T-cell (primary cell): Measurements from ENCODE around the gene CERS4. TPM values are rescaled to one million over a fixed set of nuclear protein-coding genes. Genes with fewer than 3 reads are reported as not detected.
A peak's percentile ranks its signal among the peaks of the same experiment; 100 is the strongest.

Source experiments
- ATAC-seq, 4 experiments: fragments of 200-7000 bp in 3 of 4; fragments of 150-1000 bp in 1 of 4; cut with Tn5 transposase; replicated peaks in 1 of 4; 1 replicate in 3 of 4; 2 replicates in 1 of 4; pipeline ENCODE4 v1.10.0; 2021; ENCODE audit warnings: moderate library complexity in 3 of 4, mild to moderate bottlenecking in 2 of 4, moderate number of reproducible peaks in 1 of 4
- CTCF ChIA-PET, 2 donors: fragments of 300-600 bp; sonication (Branson Sonifier 250); formaldehyde crosslinking; loops; one replicate each; lab custom pipeline; 2022; ENCODE audit warnings: antibody characterized with exemption in 2 of 2; lab: Charles Lee
- POLR2A ChIA-PET, 2 donors: fragments of 300-600 bp; sonication (Branson Sonifier 250); formaldehyde crosslinking; loops; one replicate each; lab custom pipeline; 2022; ENCODE audit warnings: antibody characterized with exemption in 2 of 2; lab: Charles Lee
- DNase-seq, 35 experiments: peaks; one replicate each; pipeline versions ENCODE4 v3.0.0 to v3.0.0-alpha.2; 2013 to 2023
- H3K27ac ChIP-seq: one replicate; pipeline ENCODE4 v1.5.1; 2013; ENCODE audit warnings: low read length
- H3K27me3 ChIP-seq, 2 experiments: replicated peaks in 1 of 2; 1 replicate in 1 of 2; 2 replicates in 1 of 2; pipeline versions ENCODE4 v1.6.1 to v1.7.0; 2013; ENCODE audit warnings: low read length in 1 of 2, mixed read lengths in 1 of 2; ENCODE audit not compliant: control insufficient read depth in 2 of 2, insufficient read depth in 2 of 2; ENCODE audit errors: extremely low read depth in 1 of 2
- H3K36me3 ChIP-seq, 2 donors: 1 replicate in 1 of 2; 2 replicates in 1 of 2; pipeline versions ENCODE4 v1.6.1 to v1.7.0; 2013; ENCODE audit warnings: low read length in 1 of 2; ENCODE audit not compliant: control insufficient read depth in 2 of 2, insufficient read depth in 1 of 2; ENCODE audit errors: extremely low read depth in 1 of 2
- H3K4me1 ChIP-seq, 2 experiments: 1 replicate in 1 of 2; 2 replicates in 1 of 2; pipeline versions ENCODE4 v1.6.1 to v1.7.0; 2013; ENCODE audit warnings: low read length in 2 of 2, mixed read lengths in 1 of 2; ENCODE audit not compliant: insufficient read depth in 2 of 2, control insufficient read depth in 1 of 2; ENCODE audit errors: extremely low read depth in 1 of 2
- H3K4me3 ChIP-seq, 2 donors: 1 replicate in 1 of 2; 2 replicates in 1 of 2; pipeline versions ENCODE4 v1.5.1 to v1.7.0; 2013; ENCODE audit warnings: mild to moderate bottlenecking in 2 of 2, low read length in 1 of 2, moderate library complexity in 1 of 2; ENCODE audit not compliant: control insufficient read depth in 1 of 2; ENCODE audit errors: extremely low read depth in 1 of 2
- H3K9me3 ChIP-seq: 2 replicates; pipeline ENCODE4 v1.7.0; 2013
- H3K27ac Mint-ChIP-seq, 2 donors: one replicate each; pipeline ENCODE4 v1.8.0; 2020 to 2021; ENCODE audit warnings: mild to moderate bottlenecking in 2 of 2, mixed read lengths in 2 of 2
- H3K27me3 Mint-ChIP-seq, 2 donors: one replicate each; pipeline ENCODE4 v1.8.0; 2021 to 2022; ENCODE audit warnings: mixed read lengths in 2 of 2
- H3K36me3 Mint-ChIP-seq: one replicate; pipeline ENCODE4 v1.8.0; 2021; ENCODE audit warnings: mixed read lengths
- H3K4me1 Mint-ChIP-seq, 3 donors: one replicate each; pipeline ENCODE4 v1.8.0; 2020 to 2022; ENCODE audit warnings: mixed read lengths in 3 of 3, mild to moderate bottlenecking in 1 of 3
- H3K4me3 Mint-ChIP-seq, 3 donors: one replicate each; pipeline ENCODE4 v1.8.0; 2020 to 2022; ENCODE audit warnings: mild to moderate bottlenecking in 3 of 3, mixed read lengths in 3 of 3, moderate library complexity in 3 of 3
- H3K9me3 Mint-ChIP-seq, 3 donors: one replicate each; pipeline ENCODE4 v1.8.0; 2020 to 2022; ENCODE audit warnings: mixed read lengths in 3 of 3
- WGBS: methylation state at CpG from one replicate; pipeline ENCODE4 v1.1.5; 2013; ENCODE audit warnings: missing lambda C conversion rate; ENCODE audit not compliant: insufficient coverage; 5-methylcytosine and 5-hydroxymethylcytosine counted together
- total RNA-seq, 35 experiments: library from RNA in 6 of 35; stranded (reverse) in 6 of 35; fragments of 120-200 nt in 1 of 35; gene quantifications; one replicate each; pipeline versions ENCODE4 v1.2.1 to v1.2.4 and lab custom pipeline; 2013 to 2026

Gene CERS4
- total RNA-seq, 5 donors from 2014 or later (not counting 1 experiment from before 2014, with no cell fraction given) = 23.1 to 46.9 (median 29.0) TPM

GRCh38 chr19:8208119-8208921 lies 850 bp upstream of the CERS4 start:
- DNase-seq (peak in 4 of 35 experiments; percentile 2 to 14 (median 6)), ATAC-seq (peak in 3 of 4 experiments; percentile 2 to 9 (median 3))
- Histone ChIP-seq H3K27ac (peak overlapping the region; percentile 49), H3K36me3 (no peaks in the 10 kb centered on the region), H3K9me3 (no peaks in the 10 kb centered on the region), H3K4me1 (peaks cover 3 to 32% of the 10 kb centered on the region in 2 experiments), H3K27me3 (no peaks in the 10 kb centered on the region), H3K4me3 (peak overlapping the region; percentile 0 to 50)
- POLR2A ChIA-PET = interaction anchor here in 1 of 2 donors (0.6 kb wide), 1 partner anchor 119 kb away, joined by 4 read pairs; no protein-coding TSS in a partner anchor
- CTCF ChIA-PET = interaction anchor here in 1 of 2 donors (0.7 kb wide), 1 partner anchor 36 kb away, joined by 5 read pairs; no protein-coding TSS in a partner anchor
- no peaks in the 10 kb centered on the region for H3K27me3 Mint-ChIP-seq
- H3K9me3 Mint-ChIP-seq = no peaks in the 10 kb centered on the region
- H3K27ac Mint-ChIP-seq = peak overlapping the region; percentile 59 to 64
- peaks cover 16 to 35% (median 22%) of the 10 kb centered on the region in 3 donors for H3K4me1 Mint-ChIP-seq
- H3K36me3 Mint-ChIP-seq = peaks cover 6% of the 10 kb centered on the region
- peak overlapping the region; percentile 73 to 94 (median 76) for H3K4me3 Mint-ChIP-seq
- WGBS = 63% methylated on average over 18 of the region's 35 CpGs

- ATAC-seq = peak; percentile 84 to 88 (median 86)
- CTCF ChIA-PET = interaction anchor here (0.6 to 1.2 kb wide), 3 partner anchors 58 to 341 kb away, joined by 3 read pairs; no protein-coding TSS in a partner anchor
Measured at GRCh38 chr19:8209462-8210378, 550 bp downstream of the CERS4 start.

GRCh38 chr19:8210421-8211101 lies 1.4 kb downstream of the CERS4 start:
- Histone ChIP-seq H3K4me1 (peaks cover 0 to 44% of the 10 kb centered on the region in 2 experiments), H3K27me3 (no peaks in the 10 kb centered on the region), H3K9me3 (no peaks in the 10 kb centered on the region), H3K27ac (peak overlapping the region; percentile 89), H3K36me3 (peaks cover 0 to 5% of the 10 kb centered on the region in 2 donors), H3K4me3 (peak overlapping the region; percentile 45 to 91)
- DNase-seq (no peak), ATAC-seq (no peak)
- H3K27ac Mint-ChIP-seq = peak overlapping the region; percentile 53 to 84
- ChIA-PET POLR2A (interaction anchor here (0.5 to 0.6 kb wide), 2 partner anchors 42 to 1590 kb away, joined by 4 to 7 read pairs; no protein-coding TSS in a partner anchor), CTCF (interaction anchor here (0.6 kb wide), 2 partner anchors 17 to 57 kb away, joined by 3 read pairs; no protein-coding TSS in a partner anchor)
- no peaks in the 10 kb centered on the region for H3K27me3 Mint-ChIP-seq
- H3K4me1 Mint-ChIP-seq = peaks cover 31 to 44% (median 32%) of the 10 kb centered on the region in 3 donors
- no peaks in the 10 kb centered on the region for H3K9me3 Mint-ChIP-seq
- H3K36me3 Mint-ChIP-seq = peaks cover 15% of the 10 kb centered on the region
- WGBS = 83% methylated on average over 4 of the region's 13 CpGs
- peak overlapping the region; percentile 84 to 94 (median 87) for H3K4me3 Mint-ChIP-seq

More at GRCh38 chr19:8209462-8210378, 550 bp downstream of the CERS4 start:
- Histone ChIP-seq H3K9me3 (no peaks in the 10 kb centered on the region), H3K27me3 (no peaks in the 10 kb centered on the region), H3K36me3 (peaks cover 0 to 5% of the 10 kb centered on the region in 2 donors), H3K27ac (peak overlapping the region; percentile 89), H3K4me3 (peak overlapping the region; percentile 45 to 91), H3K4me1 (peaks cover 0 to 40% of the 10 kb centered on the region in 2 experiments)
- peaks cover 15% of the 10 kb centered on the region for H3K36me3 Mint-ChIP-seq
- H3K27me3 Mint-ChIP-seq = no peaks in the 10 kb centered on the region
- H3K9me3 Mint-ChIP-seq = no peaks in the 10 kb centered on the region
- peak; percentile 55 to 89 (median 78) for DNase-seq
- peak overlapping the region; percentile 84 to 94 (median 87) for H3K4me3 Mint-ChIP-seq
- POLR2A ChIA-PET = interaction anchor here in 1 of 2 donors (0.6 kb wide), 3 partner anchors 25 to 795 kb away, joined by 3 to 4 read pairs (median 3); no protein-coding TSS in a partner anchor
- H3K27ac Mint-ChIP-seq = peak overlapping the region; percentile 53 to 84
- H3K4me1 Mint-ChIP-seq = peaks cover 27 to 42% (median 32%) of the 10 kb centered on the region in 3 donors
- WGBS = 4% methylated on average over 78 of the region's 78 CpGs

- Histone ChIP-seq H3K4me1 (peaks cover 0 to 44% of the 10 kb centered on the region in 2 experiments), H3K27ac (no peak overlapping the region), H3K9me3 (no peaks in the 10 kb centered on the region), H3K36me3 (peaks cover 0 to 5% of the 10 kb centered on the region in 2 donors), H3K27me3 (no peaks in the 10 kb centered on the region), H3K4me3 (no peak overlapping the region)
- ChIA-PET POLR2A (no interaction called here), CTCF (no interaction called here)
- Mint-ChIP-seq H3K4me1 (peaks cover 31 to 49% (median 32%) of the 10 kb centered on the region in 3 donors), H3K27me3 (no peaks in the 10 kb centered on the region), H3K27ac (peak overlapping the region in 1 of 2 donors; percentile 68), H3K36me3 (peaks cover 22% of the 10 kb centered on the region), H3K9me3 (no peaks in the 10 kb centered on the region), H3K4me3 (peak overlapping the region in 2 of 3 donors; percentile 13 to 94)
- ATAC-seq = no peak
- 100% methylated on average over 6 of the region's 6 CpGs for WGBS
- no peak for DNase-seq
Measured at GRCh38 chr19:8212212-8212611, 3.0 kb downstream of the CERS4 start.

GRCh38 chr19:8212916-8213315 lies 3.7 kb downstream of the CERS4 start:
- Histone ChIP-seq H3K4me1 (peaks cover 0 to 44% of the 10 kb centered on the region in 2 experiments), H3K27me3 (no peaks in the 10 kb centered on the region), H3K27ac (no peak overlapping the region), H3K4me3 (no peak overlapping the region), H3K36me3 (peaks cover 0 to 5% of the 10 kb centered on the region in 2 donors), H3K9me3 (no peaks in the 10 kb centered on the region)
- no peak for DNase-seq
- Mint-ChIP-seq H3K9me3 (no peaks in the 10 kb centered on the region), H3K27ac (no peak overlapping the region), H3K27me3 (no peaks in the 10 kb centered on the region), H3K4me3 (no peak overlapping the region), H3K4me1 (peaks cover 31 to 49% (median 32%) of the 10 kb centered on the region in 3 donors), H3K36me3 (peaks cover 22% of the 10 kb centered on the region)
- POLR2A ChIA-PET = no interaction called here
- CTCF ChIA-PET = no interaction called here
- WGBS = 94% methylated on average over 4 of the region's 6 CpGs
- no peak for ATAC-seq
